Loucy (cell line): Measurements from ENCODE around the gene SRRM5.

ENCODE experiments used
- H2AFZ ChIP-seq: fragments of 200-600 bp; sonication (generic); 2 replicates; pipeline ENCODE4 v1.6.0; 2016; ENCODE audit warnings: antibody characterized with exemption, mild to moderate bottlenecking, low read length, moderate library complexity
- H3F3A ChIP-seq: fragments of 200-600 bp; 2 replicates; pipeline ENCODE4 v1.6.0; 2016; ENCODE audit warnings: antibody characterized with exemption, low read depth, mild to moderate bottlenecking
- H3K27me3 ChIP-seq: fragments of 200-600 bp; sonication (generic); 2 replicates; pipeline ENCODE4 v1.6.1; 2014; ENCODE audit warnings: low read length, mild to moderate bottlenecking; ENCODE audit not compliant: insufficient read depth, poor library complexity, severe bottlenecking
- H3K36me3 ChIP-seq: fragments of 200-600 bp; sonication (generic); 2 replicates; pipeline ENCODE4 v1.6.1; 2016; ENCODE audit warnings: low read length; ENCODE audit not compliant: insufficient read depth
- H3K4me1 ChIP-seq: fragments of 200-600 bp; sonication (generic); 2 replicates; pipeline ENCODE4 v1.5.1; 2014; ENCODE audit warnings: low read length, mild to moderate bottlenecking; ENCODE audit not compliant: insufficient read depth, poor library complexity, severe bottlenecking
- H3K4me2 ChIP-seq: fragments of 200-600 bp; sonication (generic); 2 replicates; pipeline ENCODE4 v1.6.0; 2014; ENCODE audit warnings: antibody characterized with exemption, low read length, low read depth, mild to moderate bottlenecking; ENCODE audit not compliant: poor library complexity, severe bottlenecking
- H3K4me3 ChIP-seq: fragments of 200-600 bp; sonication (generic); 2 replicates; pipeline ENCODE4 v1.5.1; 2014; ENCODE audit warnings: low read length, mild to moderate bottlenecking, mixed read lengths; ENCODE audit not compliant: poor library complexity, severe bottlenecking
- H3K79me2 ChIP-seq: fragments of 200-600 bp; sonication (generic); 2 replicates; pipeline ENCODE4 v1.6.1; 2014; ENCODE audit warnings: low read length; ENCODE audit not compliant: insufficient read depth
- H3K9ac ChIP-seq: fragments of 200-600 bp; sonication (generic); 2 replicates; pipeline ENCODE4 v1.6.0; 2014; ENCODE audit warnings: mild to moderate bottlenecking, low read depth, low read length, moderate library complexity; ENCODE audit not compliant: poor library complexity, severe bottlenecking
- H3K9me2 ChIP-seq: fragments of 200-600 bp; sonication (generic); replicated peaks from 2 replicates; pipeline ENCODE4 v1.6.1; 2016; ENCODE audit warnings: low read depth, low read length, mixed read lengths
- H3K9me3 ChIP-seq: fragments of 200-600 bp; sonication (generic); 2 replicates; pipeline ENCODE4 v1.6.1; 2014; ENCODE audit warnings: mild to moderate bottlenecking, antibody characterized with exemption, low read length, low read depth; ENCODE audit not compliant: insufficient read depth
- H4K20me1 ChIP-seq: fragments of 200-600 bp; sonication (generic); 2 replicates; pipeline ENCODE4 v1.6.0; 2014; ENCODE audit warnings: antibody characterized with exemption, low read length, mild to moderate bottlenecking; ENCODE audit not compliant: insufficient read depth, poor library complexity, severe bottlenecking
- EZH2phosphoT487 ChIP-seq: fragments of 200-600 bp; IDR thresholded peaks from 2 replicates; pipeline ENCODE4 v1.6.1; 2018; ENCODE audit warnings: antibody characterized with exemption, mild to moderate bottlenecking, moderate library complexity, borderline replicate concordance
- TF ChIP-seq, protein P1 (sequence below): fragments of 200-600 bp; sonication (generic); conservative IDR thresholded peaks from 2 replicates; pipeline ENCODE4 v1.5.1; 2014; ENCODE audit warnings: mild to moderate bottlenecking, antibody characterized with exemption, low read length

Gene SRRM5

DNA sequence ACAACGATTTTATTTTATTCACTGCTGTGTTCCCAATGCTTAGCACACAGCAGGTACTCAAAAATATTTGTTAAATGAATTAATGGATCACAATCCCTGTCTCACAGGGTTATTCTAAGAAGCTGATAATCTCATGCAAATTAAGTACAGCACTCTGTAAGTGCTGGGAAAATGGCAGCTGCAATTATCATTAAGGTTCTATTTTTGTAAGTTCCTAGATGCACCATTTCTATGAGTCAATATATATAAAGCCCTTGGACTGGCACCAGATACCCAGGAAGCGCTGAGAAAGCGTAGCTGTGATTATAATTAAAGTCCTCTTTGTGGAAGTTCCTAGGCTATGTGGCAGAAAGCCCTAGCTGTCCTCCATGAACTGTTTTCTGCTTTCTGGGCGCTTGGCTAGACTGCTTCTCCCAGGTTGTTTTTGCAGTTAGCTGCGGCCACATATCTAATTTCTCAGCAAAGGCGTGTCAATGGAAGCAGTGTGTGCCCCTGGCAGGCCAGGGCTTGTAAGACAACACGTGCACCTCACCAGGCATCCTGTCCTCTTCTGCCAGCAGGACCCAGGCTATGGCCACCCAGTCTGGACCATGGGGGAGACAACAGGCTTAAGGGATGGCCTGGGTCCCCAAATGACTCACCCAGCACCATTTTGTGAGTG, 5.2 kb upstream of the SRRM5 start:
- H3K9me3 ChIP-seq = no peaks in the 10 kb centered on the region
- H3F3A ChIP-seq = no peaks in the 10 kb centered on the region
- no peak overlapping the region for H2AFZ ChIP-seq
- peaks cover 8% of the 10 kb centered on the region for H4K20me1 ChIP-seq
- H3K36me3 ChIP-seq = peaks cover 38% of the 10 kb centered on the region; the same call in 1 of the 2 replicates
- no peak overlapping the region for H3K4me2 ChIP-seq
- H3K27me3 ChIP-seq = no peaks in the 10 kb centered on the region
- H3K9me2 ChIP-seq = no peaks in the 10 kb centered on the region
- H3K4me3 ChIP-seq = no peak overlapping the region
- peaks cover 26% of the 10 kb centered on the region; the same call in 1 of the 2 replicates for H3K79me2 ChIP-seq
- H3K9ac ChIP-seq = no peak overlapping the region
- H3K4me1 ChIP-seq = no peaks in the 10 kb centered on the region
- TF ChIP-seq, protein P1, sequence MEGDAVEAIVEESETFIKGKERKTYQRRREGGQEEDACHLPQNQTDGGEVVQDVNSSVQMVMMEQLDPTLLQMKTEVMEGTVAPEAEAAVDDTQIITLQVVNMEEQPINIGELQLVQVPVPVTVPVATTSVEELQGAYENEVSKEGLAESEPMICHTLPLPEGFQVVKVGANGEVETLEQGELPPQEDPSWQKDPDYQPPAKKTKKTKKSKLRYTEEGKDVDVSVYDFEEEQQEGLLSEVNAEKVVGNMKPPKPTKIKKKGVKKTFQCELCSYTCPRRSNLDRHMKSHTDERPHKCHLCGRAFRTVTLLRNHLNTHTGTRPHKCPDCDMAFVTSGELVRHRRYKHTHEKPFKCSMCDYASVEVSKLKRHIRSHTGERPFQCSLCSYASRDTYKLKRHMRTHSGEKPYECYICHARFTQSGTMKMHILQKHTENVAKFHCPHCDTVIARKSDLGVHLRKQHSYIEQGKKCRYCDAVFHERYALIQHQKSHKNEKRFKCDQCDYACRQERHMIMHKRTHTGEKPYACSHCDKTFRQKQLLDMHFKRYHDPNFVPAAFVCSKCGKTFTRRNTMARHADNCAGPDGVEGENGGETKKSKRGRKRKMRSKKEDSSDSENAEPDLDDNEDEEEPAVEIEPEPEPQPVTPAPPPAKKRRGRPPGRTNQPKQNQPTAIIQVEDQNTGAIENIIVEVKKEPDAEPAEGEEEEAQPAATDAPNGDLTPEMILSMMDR = no peak
- no peak for TF ChIP-seq EZH2phosphoT487

DNA sequence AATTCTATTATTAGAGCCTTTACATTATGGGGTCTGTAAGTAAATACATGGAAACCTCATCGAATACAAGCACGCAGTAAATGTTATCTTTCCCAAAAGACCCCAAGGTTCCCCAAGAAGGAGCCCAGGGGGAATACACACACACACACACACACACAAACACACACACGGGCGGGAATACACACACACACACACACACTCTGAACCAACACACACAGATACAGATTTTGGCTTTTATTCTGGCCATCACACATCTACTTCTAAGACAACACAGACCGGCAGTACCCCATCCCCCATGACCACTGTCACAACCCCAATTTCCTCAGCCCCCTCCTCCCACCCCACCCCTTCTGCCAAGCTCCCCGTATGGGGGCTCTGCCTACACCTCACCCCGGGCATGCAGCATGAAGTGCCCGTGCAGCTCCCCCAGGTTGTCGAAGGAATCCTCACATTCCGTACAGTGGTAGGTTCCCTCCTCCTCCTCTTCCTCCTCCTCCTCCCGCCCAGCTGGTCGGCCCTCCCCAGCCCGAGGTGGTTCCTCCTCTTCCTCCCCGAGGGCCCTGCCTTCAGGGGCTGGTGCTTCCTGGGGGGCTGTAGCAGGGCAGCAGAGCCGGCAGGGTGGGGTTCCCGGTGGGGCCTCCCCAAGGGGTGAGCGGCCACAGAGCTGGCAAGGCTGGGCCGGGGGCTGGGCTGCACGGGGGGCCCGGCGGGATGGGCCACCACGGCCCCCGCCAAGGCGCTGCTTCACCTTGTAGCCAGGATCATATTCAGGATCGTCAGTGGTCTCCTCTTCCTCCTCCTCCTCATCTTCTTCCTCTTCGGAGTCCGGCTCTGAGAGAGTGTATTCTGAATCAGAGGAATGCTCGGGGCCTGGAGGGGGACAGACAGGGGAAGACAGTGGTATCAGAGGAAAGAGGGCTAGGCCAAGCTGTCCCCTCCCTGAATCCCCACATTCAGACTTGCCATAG, 4.4 kb upstream of the SRRM5 start:
- Histone ChIP-seq H3K9me3 (no peaks in the 10 kb centered on the region), H3K9me2 (no peaks in the 10 kb centered on the region), H2AFZ (no peak overlapping the region), H3K4me1 (no peaks in the 10 kb centered on the region), H3K9ac (no peak overlapping the region), H3F3A (no peaks in the 10 kb centered on the region), H4K20me1 (peaks cover 8% of the 10 kb centered on the region), H3K79me2 (peaks cover 35% of the 10 kb centered on the region), H3K36me3 (peaks cover 40% of the 10 kb centered on the region; the same call in 1 of the 2 replicates), H3K4me2 (no peak overlapping the region), H3K27me3 (no peaks in the 10 kb centered on the region), H3K4me3 (no peak overlapping the region)
- TF ChIP-seq, protein P1 = no peak
- TF ChIP-seq EZH2phosphoT487 = no peak

DNA sequence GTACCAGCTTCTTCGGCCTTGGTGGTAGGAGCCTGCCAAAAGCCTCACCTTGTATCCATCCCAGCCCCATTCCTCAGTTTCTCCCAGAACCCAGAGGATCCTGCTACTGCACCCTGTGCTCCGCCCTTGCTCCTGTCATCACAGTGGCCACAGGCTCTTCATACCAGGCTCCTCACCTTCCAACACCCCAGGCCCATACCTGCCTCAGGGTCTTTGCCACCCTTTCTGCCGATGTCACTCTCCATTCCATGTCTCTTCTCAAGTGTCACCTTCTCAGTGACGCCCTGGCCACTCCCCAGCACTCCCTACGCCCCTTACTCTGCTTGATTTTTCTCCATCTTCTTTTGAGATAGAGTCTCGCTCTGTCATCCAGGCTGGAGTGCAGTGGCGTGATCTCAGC, 2.0 kb upstream of the SRRM5 start:
- Histone ChIP-seq H3K4me1 (peaks cover 3% of the 10 kb centered on the region), H3K4me3 (no peak overlapping the region), H3K9me3 (no peaks in the 10 kb centered on the region), H3K36me3 (peaks cover 52% of the 10 kb centered on the region; the same call in 1 of the 2 replicates), H3F3A (no peaks in the 10 kb centered on the region), H3K9ac (no peak overlapping the region), H3K9me2 (no peaks in the 10 kb centered on the region), H3K4me2 (no peak overlapping the region), H3K27me3 (no peaks in the 10 kb centered on the region), H2AFZ (no peak overlapping the region), H3K79me2 (peaks cover 58% of the 10 kb centered on the region), H4K20me1 (peaks cover 27% of the 10 kb centered on the region)
- TF ChIP-seq, protein P1 = no peak
- TF ChIP-seq EZH2phosphoT487 = no peak
